Astrocyte of the cerebellum (primary cell): ENCODE data around the gene UNKL.

Source experiments
- DNase-seq: peaks from one replicate; pipeline ENCODE4 v3.0.0-alpha.2; 2011; ENCODE audit warnings: low read depth
- H3K4me3 ChIP-seq: 2 replicates; pipeline ENCODE4 v1.5.1; 2011; ENCODE audit warnings: mild to moderate bottlenecking, low read depth, low read length, moderate library complexity
- in situ Hi-C: cut with HindIII; loops from 2 replicates; pipeline ENCODE4 v1.10.0; 2017; ENCODE audit warnings: low sequenced_read_pairs
- TF ChIP-seq, protein P1 (sequence below): IDR thresholded peaks from 2 replicates; pipeline ENCODE4 v1.5.1; 2012; ENCODE audit warnings: low read length, low read depth, moderate library complexity, mild to moderate bottlenecking; ENCODE audit errors: missing control alignments

The UNKL gene

DNA sequence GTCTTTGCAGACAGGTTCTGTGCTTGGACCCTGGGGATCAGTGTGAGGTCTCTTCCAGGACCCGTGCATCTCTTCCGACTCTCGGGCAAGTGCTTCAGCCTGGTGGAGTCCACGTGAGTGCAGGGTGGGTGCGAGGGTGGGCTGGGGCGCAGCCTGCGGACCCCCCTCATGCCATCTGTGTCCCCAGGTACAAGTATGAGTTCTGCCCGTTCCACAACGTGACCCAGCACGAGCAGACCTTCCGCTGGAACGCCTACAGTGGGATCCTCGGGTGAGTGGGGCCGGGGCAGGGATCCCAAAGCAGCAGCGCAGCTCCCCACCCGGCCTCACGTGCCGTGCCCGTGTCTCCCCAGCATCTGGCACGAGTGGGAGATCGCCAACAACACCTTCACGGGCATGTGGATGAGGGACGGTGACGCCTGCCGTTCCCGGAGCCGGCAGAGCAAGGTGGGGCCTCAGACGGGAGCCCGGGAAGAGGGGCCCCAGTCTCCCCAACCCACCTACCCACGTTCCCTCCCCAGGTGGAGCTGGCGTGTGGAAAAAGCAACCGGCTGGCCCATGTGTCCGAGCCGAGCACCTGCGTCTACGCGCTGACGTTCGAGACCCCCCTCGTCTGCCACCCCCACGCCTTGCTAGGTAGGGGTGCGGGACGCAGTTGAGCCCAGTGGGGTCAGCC is 52.7 kb downstream of the UNKL start:
- TF ChIP-seq, protein P1, sequence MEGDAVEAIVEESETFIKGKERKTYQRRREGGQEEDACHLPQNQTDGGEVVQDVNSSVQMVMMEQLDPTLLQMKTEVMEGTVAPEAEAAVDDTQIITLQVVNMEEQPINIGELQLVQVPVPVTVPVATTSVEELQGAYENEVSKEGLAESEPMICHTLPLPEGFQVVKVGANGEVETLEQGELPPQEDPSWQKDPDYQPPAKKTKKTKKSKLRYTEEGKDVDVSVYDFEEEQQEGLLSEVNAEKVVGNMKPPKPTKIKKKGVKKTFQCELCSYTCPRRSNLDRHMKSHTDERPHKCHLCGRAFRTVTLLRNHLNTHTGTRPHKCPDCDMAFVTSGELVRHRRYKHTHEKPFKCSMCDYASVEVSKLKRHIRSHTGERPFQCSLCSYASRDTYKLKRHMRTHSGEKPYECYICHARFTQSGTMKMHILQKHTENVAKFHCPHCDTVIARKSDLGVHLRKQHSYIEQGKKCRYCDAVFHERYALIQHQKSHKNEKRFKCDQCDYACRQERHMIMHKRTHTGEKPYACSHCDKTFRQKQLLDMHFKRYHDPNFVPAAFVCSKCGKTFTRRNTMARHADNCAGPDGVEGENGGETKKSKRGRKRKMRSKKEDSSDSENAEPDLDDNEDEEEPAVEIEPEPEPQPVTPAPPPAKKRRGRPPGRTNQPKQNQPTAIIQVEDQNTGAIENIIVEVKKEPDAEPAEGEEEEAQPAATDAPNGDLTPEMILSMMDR = no peak
- in situ Hi-C loops = no loop called here
- H3K4me3 ChIP-seq = no peak overlapping the region
- no peak for DNase-seq

DNA sequence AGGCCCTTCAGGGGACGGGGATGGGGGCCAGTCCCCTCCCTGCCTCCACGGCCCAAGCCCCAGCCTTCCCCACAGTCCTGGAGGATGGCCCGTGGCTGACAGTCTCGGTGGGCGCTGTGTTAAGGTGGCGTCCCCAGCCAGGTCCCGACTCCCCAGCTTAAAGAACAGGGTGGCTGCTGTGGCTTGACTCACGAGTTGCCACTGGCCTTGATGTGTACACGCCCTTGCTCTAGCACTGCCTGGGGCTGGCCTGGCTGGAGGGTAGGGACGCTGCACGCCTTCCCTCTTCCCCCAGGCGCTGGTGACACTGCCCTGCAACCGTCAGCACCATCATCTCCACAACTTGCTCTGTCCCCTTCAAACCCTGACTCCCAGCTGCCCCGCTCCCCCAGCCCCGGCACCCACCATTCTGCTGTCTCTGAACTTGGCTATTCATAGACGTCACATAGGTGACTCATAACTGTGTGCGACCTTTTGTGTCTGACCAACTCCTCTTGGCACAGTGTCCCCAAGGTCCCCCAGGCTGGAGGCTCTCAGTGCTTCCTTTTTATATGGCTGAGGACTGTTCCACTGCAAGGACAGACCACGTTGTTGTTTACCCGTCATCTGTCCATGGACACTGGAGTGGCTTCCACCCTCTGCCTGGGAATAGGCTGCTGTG is 56.5 kb downstream of the UNKL start:
- TF ChIP-seq, protein P1 = no peak
- in situ Hi-C loops = no loop called here
- H3K4me3 ChIP-seq = no peak overlapping the region
- no peak for DNase-seq

DNA sequence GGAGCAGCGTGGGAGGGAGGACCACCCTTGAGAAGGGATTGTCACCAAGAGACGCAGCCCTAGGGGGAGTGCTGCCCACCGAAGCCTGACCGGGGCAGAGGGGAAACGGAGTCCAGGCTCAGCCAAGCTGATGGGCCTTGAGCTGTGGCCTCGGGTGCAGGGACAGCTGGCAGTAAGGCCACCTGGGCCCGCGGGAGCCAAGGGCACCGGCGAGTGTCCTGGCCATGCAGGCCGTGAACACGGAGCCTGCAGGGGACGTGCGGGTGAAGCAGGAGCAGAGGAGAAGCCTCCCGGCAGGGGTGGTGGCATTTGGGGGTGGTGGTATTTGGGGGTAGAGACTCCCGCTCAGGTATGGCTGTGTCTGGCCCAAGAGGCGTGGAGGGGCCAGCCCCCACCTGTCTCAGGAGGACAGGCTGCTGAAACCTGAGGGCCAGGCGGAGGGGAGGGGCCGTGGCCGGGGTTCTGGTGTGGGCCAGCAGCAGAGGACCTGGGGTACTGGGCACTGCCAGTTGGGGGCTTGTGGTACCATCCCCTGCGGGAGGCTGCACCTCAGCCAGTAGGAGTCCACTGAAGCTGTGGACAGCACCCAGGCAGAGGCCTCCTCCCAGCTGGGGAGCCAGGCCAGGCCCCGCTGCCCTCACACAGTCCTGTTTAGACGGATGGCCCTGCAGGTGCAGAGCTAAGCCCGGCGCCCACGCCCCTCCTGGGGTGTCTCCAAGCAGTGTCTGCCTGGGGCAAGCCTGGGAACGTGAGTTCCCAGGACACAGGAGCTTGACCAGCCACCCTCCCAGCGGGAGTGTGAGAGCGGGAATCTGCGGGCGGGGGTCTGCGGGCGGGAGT is 58.2 kb downstream of the UNKL start:
- DNase-seq = no peak
- TF ChIP-seq, protein P1 = no peak

DNA sequence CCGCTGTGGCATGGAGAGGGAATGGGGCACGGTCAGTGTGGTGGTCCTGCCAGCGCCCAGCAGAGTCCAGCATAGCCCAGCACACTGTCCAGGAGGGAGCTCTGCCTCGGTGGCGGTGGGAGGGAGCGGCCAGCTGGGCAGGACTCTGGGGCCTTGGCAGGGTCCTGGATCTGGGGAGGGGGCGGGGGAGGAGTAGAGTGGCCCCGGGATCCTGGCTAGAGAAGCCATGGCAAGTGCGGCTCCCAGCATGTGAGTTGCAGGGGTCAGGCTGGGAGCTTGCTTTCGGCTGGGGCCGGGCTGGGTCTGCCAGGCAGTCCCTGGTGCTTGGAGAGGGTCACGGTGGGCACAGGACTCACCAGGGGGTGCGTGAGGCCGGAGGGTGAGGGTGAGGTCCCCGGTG is 58.9 kb downstream of the UNKL start:
- TF ChIP-seq, protein P1 = no peak
- in situ Hi-C loops = no loop called here
- no peak overlapping the region for H3K4me3 ChIP-seq
- no peak for DNase-seq

More for the DNA sequence above, 58.2 kb downstream of the UNKL start:
- H3K4me3 ChIP-seq = no peak overlapping the region
- in situ Hi-C loops = no loop called here

DNA sequence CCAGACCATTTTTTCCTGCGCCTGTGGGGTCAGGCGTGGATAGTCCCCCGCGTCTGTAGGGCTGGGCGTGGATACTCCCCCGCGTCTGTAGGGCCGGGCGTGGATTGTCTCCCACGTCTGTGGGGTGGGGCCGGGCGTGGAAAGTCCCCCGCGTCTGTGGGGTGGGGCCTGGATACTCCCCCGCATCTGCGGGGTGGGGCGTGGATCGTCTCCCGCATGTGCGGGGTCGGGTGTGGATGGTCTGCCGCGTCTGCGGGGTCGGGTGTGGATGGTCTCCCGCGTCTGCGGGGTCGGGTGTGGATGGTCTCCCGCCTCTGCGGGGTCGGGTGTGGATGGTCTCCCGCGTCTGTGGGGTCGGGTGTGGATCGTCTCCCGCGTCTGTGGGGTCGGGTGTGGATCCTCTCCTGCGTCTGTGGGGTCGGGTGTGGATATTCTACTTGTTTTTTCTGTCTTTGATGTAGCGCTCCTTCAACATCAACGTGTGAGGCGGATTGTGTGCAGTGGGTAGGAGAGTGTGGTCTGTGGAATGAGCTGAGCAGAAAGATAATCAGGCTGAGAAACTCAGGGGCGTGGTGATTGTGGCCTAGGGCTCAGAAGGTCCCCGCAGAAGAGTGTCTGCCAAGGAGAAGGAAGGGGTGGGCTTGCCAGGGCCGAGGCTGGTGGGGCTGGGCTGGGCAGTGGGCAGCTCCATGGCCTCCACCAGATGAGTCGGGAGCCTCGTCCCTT is 59.5 kb downstream of the UNKL start:
- no peak for DNase-seq
- TF ChIP-seq, protein P1 = no peak
- no peak overlapping the region for H3K4me3 ChIP-seq
- in situ Hi-C loops = no loop called here
